HFF-Myc (cell line): Measurements from ENCODE around the gene JAKMIP2.
A peak's percentile ranks its signal among the peaks of the same experiment; 100 is the strongest.
"Not testable (repeated sequence)": the region's sequence is repeated elsewhere in the genome, so short reads cannot be mapped to it uniquely, and the experiment has no call there.

Experiments
- DNase-seq: peaks from one replicate; pipeline ENCODE4 v3.0.0-alpha.2; 2011; ENCODE audit warnings: low read depth; ENCODE audit errors: extremely low read depth
- H3K4me3 ChIP-seq: replicated peaks from 2 replicates; pipeline ENCODE4 v1.5.1; 2011; ENCODE audit warnings: low read depth, mild to moderate bottlenecking, control low read depth, low read length
- CTCF ChIP-seq: IDR thresholded peaks from 2 replicates; pipeline ENCODE4 v1.5.1; 2012; ENCODE audit warnings: mild to moderate bottlenecking, low read depth, low read length, control low read depth; ENCODE audit errors: missing control alignments

JAKMIP2 gene

GRCh38 chr5:147782110-147783028 lies at the start of gene JAKMIP2:
Gene JAKMIP2 (minus strand): TSS chr5:147782728. CDS start chr5:147671806, 110,922 bp downstream.
- no peak for TF ChIP-seq CTCF
- DNase-seq, result peak; percentile 14
- H3K4me3 ChIP-seq, result no peak within 1 kb of the TSS

- no peak within 1 kb of the TSS for H3K4me3 ChIP-seq
- TF ChIP-seq CTCF, result no peak
- no peak for DNase-seq
Observed at GRCh38 chr5:147831465-147831864, 48.9 kb upstream of the JAKMIP2 start, which contains the start of gene SPINK1. Gene SPINK1 (minus strand): TSS chr5:147831671. CDS start chr5:147831577, 94 bp downstream.

- no peak for DNase-seq
- TF ChIP-seq CTCF, result no peak
Observed at GRCh38 chr5:147830035-147830434, 47.5 kb upstream of the JAKMIP2 start.

GRCh38 chr5:147827017-147827416 lies 44.5 kb upstream of the JAKMIP2 start:
- not testable (repeated sequence) for DNase-seq, H3K4me3 ChIP-seq

More at GRCh38 chr5:147830035-147830434, 47.5 kb upstream of the JAKMIP2 start:
- no peak overlapping the region for H3K4me3 ChIP-seq

GRCh38 chr5:147826361-147826760 lies 43.8 kb upstream of the JAKMIP2 start:
- TF ChIP-seq CTCF, result no peak
- no peak for DNase-seq
- H3K4me3 ChIP-seq, result no peak overlapping the region

- TF ChIP-seq CTCF, result peak; percentile 77
- DNase-seq, result peak; percentile 36
- H3K4me3 ChIP-seq, result no peak overlapping the region
Observed at GRCh38 chr5:147822686-147823491, 40.4 kb upstream of the JAKMIP2 start.

- not testable (repeated sequence) for DNase-seq, H3K4me3 ChIP-seq
Observed at GRCh38 chr5:147822222-147822621, 39.7 kb upstream of the JAKMIP2 start.
